Caco-2 (cell line): ENCODE measurements around the gene BRICD5. TPM values are rescaled to one million over a fixed set of nuclear protein-coding genes. Genes with fewer than 3 reads are reported as not detected.

Experiments
- BruUV-seq: library from RNA; stranded (reverse); fragments of 400-500 nt; replicated peaks from 2 replicates; lab custom pipeline; 2021; lab: Mats Ljungman, UMichigan
- CTCF ChIA-PET: fragments of 300-600 bp; sonication (Branson Sonifier 250); formaldehyde crosslinking; loops from one replicate; lab custom pipeline; 2022; ENCODE audit warnings: antibody characterized with exemption; lab: Charles Lee
- POLR2A ChIA-PET: fragments of 300-600 bp; sonication (Branson Sonifier 250); formaldehyde crosslinking; loops from one replicate; lab custom pipeline; 2022; ENCODE audit warnings: antibody characterized with exemption; lab: Charles Lee
- DNase-seq, 2 experiments: peaks; one replicate each; pipeline versions ENCODE4 v3.0.0 to v3.0.0-alpha.2; 2020 to 2022
- H3K27me3 ChIP-seq: replicated peaks from 2 replicates; pipeline ENCODE4 v1.6.0; 2011; ENCODE audit warnings: low read length; ENCODE audit not compliant: control insufficient read depth, insufficient read depth
- H3K36me3 ChIP-seq: 2 replicates; pipeline ENCODE4 v1.5.1; 2011; ENCODE audit warnings: low read length; ENCODE audit not compliant: control insufficient read depth, insufficient read depth
- H3K4me1 ChIP-seq: fragments of 250-450 bp; sonication (Bioruptor Pico); 2 replicates; pipeline ENCODE4 v1.5.1; 2020; ENCODE audit warnings: mild to moderate bottlenecking
- H3K4me3 ChIP-seq: 2 replicates; pipeline ENCODE4 v1.5.1; 2011; ENCODE audit warnings: low read depth, mild to moderate bottlenecking, control low read depth, low read length
- H3K9me3 ChIP-seq: fragments of 250-450 bp; sonication (Bioruptor Pico); 2 replicates; pipeline ENCODE4 v1.5.1; 2020; ENCODE audit warnings: mild to moderate bottlenecking, moderate library complexity
- H3K27ac Mint-ChIP-seq: one replicate; pipeline ENCODE4 v1.8.0; 2022; ENCODE audit warnings: mixed read lengths; ENCODE audit not compliant: unreplicated experiment
- H3K27me3 Mint-ChIP-seq: one replicate; pipeline ENCODE4 v1.8.0; 2022; ENCODE audit warnings: mixed read lengths; ENCODE audit not compliant: insufficient read depth, unreplicated experiment
- H3K36me3 Mint-ChIP-seq: one replicate; pipeline ENCODE4 v1.8.0; 2022; ENCODE audit warnings: mild to moderate bottlenecking, mixed read lengths; ENCODE audit not compliant: insufficient read depth, unreplicated experiment
- H3K4me1 Mint-ChIP-seq: one replicate; pipeline ENCODE4 v1.8.0; 2022; ENCODE audit warnings: low read depth, mixed read lengths; ENCODE audit not compliant: unreplicated experiment
- H3K4me3 Mint-ChIP-seq: one replicate; pipeline ENCODE4 v1.8.0; 2022; ENCODE audit warnings: mild to moderate bottlenecking, moderate library complexity, mixed read lengths; ENCODE audit not compliant: unreplicated experiment
- H3K9me3 Mint-ChIP-seq: one replicate; pipeline ENCODE4 v1.8.0; 2022; ENCODE audit warnings: mixed read lengths; ENCODE audit not compliant: unreplicated experiment
- CTCF ChIP-seq, 2 experiments: fragments of 200-600 bp in 1 of 2; IDR thresholded peaks; 1 replicate in 1 of 2; 2 replicates in 1 of 2; pipeline versions ENCODE4 v1.5.1 to v1.8.0; 2011 to 2022; ENCODE audit warnings: antibody characterized with exemption in 1 of 2, control low read depth in 1 of 2, inconsistent platforms in 1 of 2, low read depth in 1 of 2, low read length in 1 of 2, mild to moderate bottlenecking in 1 of 2, moderate library complexity in 1 of 2; ENCODE audit not compliant: insufficient read depth in 1 of 2, severe bottlenecking in 1 of 2, unreplicated experiment in 1 of 2
- intact Hi-C: fragments of 100-400 bp; cut with micrococcal nuclease; formaldehyde crosslinking; loops from one replicate; pipeline ENCODE4 v1.10.0; 2022; ENCODE audit not compliant: unreplicated experiment
- total RNA-seq: library from RNA; stranded (reverse); gene quantifications from 2 replicates; pipeline ENCODE4 v1.2.3, GENCODE V29; 2022

The BRICD5 gene
- total RNA-seq, 1 experiment from 2014 or later: 10.0 TPM

- Mint-ChIP-seq H3K36me3 (peaks cover 6% of the 10 kb centered on the region), H3K4me1 (no peaks in the 10 kb centered on the region), H3K4me3 (no peak overlapping the region), H3K27me3 (no peaks in the 10 kb centered on the region), H3K9me3 (no peaks in the 10 kb centered on the region), H3K27ac (no peak overlapping the region)
- Histone ChIP-seq H3K4me3 (no peak overlapping the region), H3K4me1 (no peaks in the 10 kb centered on the region), H3K36me3 (no peaks in the 10 kb centered on the region; the same call in 1 of the 2 replicates), H3K9me3 (no peaks in the 10 kb centered on the region), H3K27me3 (no peaks in the 10 kb centered on the region)
- no TSS peak for BruUV-seq
- TF ChIP-seq CTCF (IDR thresholded peaks at IDR 0.05; ENCODE audit: insufficient read depth in 1 of 2, low read depth in 1 of 2, low read length in 1 of 2, severe bottlenecking in 1 of 2, unreplicated experiment in 1 of 2): no peak
- intact Hi-C loops: no loop called here
- POLR2A ChIA-PET: no interaction called here
- CTCF ChIA-PET: interaction anchor here (0.6 kb wide), 1 partner anchor 1971 kb away, joined by 5 read pairs; no protein-coding TSS in a partner anchor
- DNase-seq: no peak
Observed at GRCh38 chr16:2187212-2187611, 23.5 kb downstream of the BRICD5 start.

- H3K9me3 Mint-ChIP-seq: no peaks in the 10 kb centered on the region
- ChIA-PET POLR2A (interaction anchor here (0.6 kb wide), 1 partner anchor 130 kb away, joined by 5 read pairs; no protein-coding TSS in a partner anchor), CTCF (no interaction called here)
- intact Hi-C loops: no loop called here
- Histone ChIP-seq H3K27me3 (no peaks in the 10 kb centered on the region), H3K36me3 (no peaks in the 10 kb centered on the region; the same call in 1 of the 2 replicates), H3K4me3 (no peak overlapping the region), H3K4me1 (no peaks in the 10 kb centered on the region), H3K9me3 (no peaks in the 10 kb centered on the region)
- H3K4me3 Mint-ChIP-seq: no peak overlapping the region
- no peak for DNase-seq
- no peaks in the 10 kb centered on the region for H3K27me3 Mint-ChIP-seq
- H3K4me1 Mint-ChIP-seq: peaks cover 6% of the 10 kb centered on the region
- peaks cover 13% of the 10 kb centered on the region for H3K36me3 Mint-ChIP-seq
- BruUV-seq: no TSS peak
- H3K27ac Mint-ChIP-seq: no peak overlapping the region
- no peak for TF ChIP-seq CTCF (IDR thresholded peaks at IDR 0.05; ENCODE audit: insufficient read depth in 1 of 2, low read depth in 1 of 2, low read length in 1 of 2, severe bottlenecking in 1 of 2, unreplicated experiment in 1 of 2)
Observed at GRCh38 chr16:2186505-2186904, 24.2 kb downstream of the BRICD5 start.

GRCh38 chr16:2186064-2186463 lies 24.6 kb downstream of the BRICD5 start:
- no peak for DNase-seq
- Mint-ChIP-seq H3K4me3 (no peak overlapping the region), H3K27ac (no peak overlapping the region), H3K36me3 (peaks cover 14% of the 10 kb centered on the region), H3K27me3 (no peaks in the 10 kb centered on the region), H3K4me1 (peaks cover 6% of the 10 kb centered on the region), H3K9me3 (no peaks in the 10 kb centered on the region)
- Histone ChIP-seq H3K36me3 (no peaks in the 10 kb centered on the region; the same call in 1 of the 2 replicates), H3K4me1 (no peaks in the 10 kb centered on the region), H3K27me3 (no peaks in the 10 kb centered on the region), H3K4me3 (no peak overlapping the region), H3K9me3 (no peaks in the 10 kb centered on the region)
- CTCF ChIA-PET: no interaction called here
- BruUV-seq: no TSS peak
- TF ChIP-seq CTCF (IDR thresholded peaks at IDR 0.05; ENCODE audit: insufficient read depth in 1 of 2, low read depth in 1 of 2, low read length in 1 of 2, severe bottlenecking in 1 of 2, unreplicated experiment in 1 of 2): no peak
- POLR2A ChIA-PET: interaction anchor here (0.6 kb wide), 1 partner anchor 129 kb away, joined by 5 read pairs; no protein-coding TSS in a partner anchor
- intact Hi-C loops: no loop called here
